Measurements from ENCODE around the gene CCNL1. TPM values are rescaled to one million over a fixed set of nuclear protein-coding genes. Genes with fewer than 3 reads are reported as not detected.
A peak's percentile ranks its signal among the peaks of the same experiment; 100 is the strongest.

The CCNL1 gene
- total RNA-seq, 1 experiment from 2014 or later: 291 TPM

- TF ChIP-seq CTCF (IDR thresholded peaks at IDR 0.05; ENCODE audit: unreplicated experiment): no peak
- H3K9me3 Mint-ChIP-seq (ENCODE audit: low read depth, unreplicated experiment): no peaks in the 10 kb centered on the region
- intact Hi-C loops (cut with micrococcal nuclease; ENCODE audit: unreplicated experiment): loop anchor here (10.0 kb wide), 3 partner anchors 228 to 828 kb away; no protein-coding TSS in a partner anchor
- no peak for DNase-seq
- no TSS peak for BruUV-seq (replicated peaks)
- no peaks in the 10 kb centered on the region for H3K27me3 Mint-ChIP-seq (ENCODE audit: unreplicated experiment)
- peaks cover 43% of the 10 kb centered on the region for H3K36me3 Mint-ChIP-seq (ENCODE audit: insufficient read depth, unreplicated experiment)
- peak overlapping the region; percentile 96 for H3K27ac Mint-ChIP-seq (ENCODE audit: unreplicated experiment)
- peaks cover 89% of the 10 kb centered on the region for H3K4me1 Mint-ChIP-seq (ENCODE audit: low read depth, unreplicated experiment)
- H3K4me3 Mint-ChIP-seq (ENCODE audit: low read depth, unreplicated experiment): peak overlapping the region; percentile 56
- CTCF ChIA-PET: interaction anchor here (1.6 to 5.6 kb wide), 2 partner anchors 44 to 459 kb away, joined by 5 to 49 read pairs; no protein-coding TSS in a partner anchor
Observed at GRCh38 chr3:157132341-157132740, 27.6 kb downstream of the CCNL1 start.

- Mint-ChIP-seq H3K9me3 (ENCODE audit: low read depth, unreplicated experiment) (no peaks in the 10 kb centered on the region), H3K27ac (ENCODE audit: unreplicated experiment) (peak overlapping the region; percentile 96), H3K27me3 (ENCODE audit: unreplicated experiment) (no peaks in the 10 kb centered on the region), H3K36me3 (ENCODE audit: insufficient read depth, unreplicated experiment) (peaks cover 44% of the 10 kb centered on the region), H3K4me3 (ENCODE audit: low read depth, unreplicated experiment) (peak overlapping the region; percentile 56), H3K4me1 (ENCODE audit: low read depth, unreplicated experiment) (peaks cover 89% of the 10 kb centered on the region)
- no peak for TF ChIP-seq CTCF (IDR thresholded peaks at IDR 0.05; ENCODE audit: unreplicated experiment)
- CTCF ChIA-PET: interaction anchor here (0.6 to 5.6 kb wide), 8 partner anchors 11 to 981 kb away, joined by 3 to 49 read pairs (median 6); partner anchors contain the start of genes SSR3 and TIPARP
- DNase-seq: no peak
- BruUV-seq (replicated peaks): no TSS peak
- intact Hi-C loops (cut with micrococcal nuclease; ENCODE audit: unreplicated experiment): loop anchor here (2.0 to 10.0 kb wide), 4 partner anchors 227 to 827 kb away; no protein-coding TSS in a partner anchor
Observed at GRCh38 chr3:157131861-157132260, 28.1 kb downstream of the CCNL1 start.

GRCh38 chr3:157130467-157131251 is 29.3 kb downstream of the CCNL1 start:
- Mint-ChIP-seq H3K9me3 (ENCODE audit: low read depth, unreplicated experiment) (no peaks in the 10 kb centered on the region), H3K4me3 (ENCODE audit: low read depth, unreplicated experiment) (peak overlapping the region; percentile 56), H3K27ac (ENCODE audit: unreplicated experiment) (peak overlapping the region; percentile 96), H3K4me1 (ENCODE audit: low read depth, unreplicated experiment) (peaks cover 89% of the 10 kb centered on the region), H3K36me3 (ENCODE audit: insufficient read depth, unreplicated experiment) (peaks cover 44% of the 10 kb centered on the region), H3K27me3 (ENCODE audit: unreplicated experiment) (no peaks in the 10 kb centered on the region)
- peak; percentile 91 for TF ChIP-seq CTCF (IDR thresholded peaks at IDR 0.05; ENCODE audit: unreplicated experiment)
- DNase-seq: peak; percentile 97
- BruUV-seq (replicated peaks): no TSS peak
- CTCF ChIA-PET: interaction anchor here (0.6 to 5.6 kb wide), 13 partner anchors 8 to 596 kb away, joined by 3 to 49 read pairs (median 6); partner anchors contain the start of genes SSR3 and TIPARP
- intact Hi-C loops (cut with micrococcal nuclease; ENCODE audit: unreplicated experiment): loop anchor here (1.0 to 10.0 kb wide), 5 partner anchors 42 to 826 kb away; no protein-coding TSS in a partner anchor

- CTCF ChIA-PET: interaction anchor here (0.5 to 5.6 kb wide), 12 partner anchors 10 to 575 kb away, joined by 3 to 49 read pairs (median 4); partner anchors contain the start of genes SSR3 and TIPARP
- Mint-ChIP-seq H3K9me3 (ENCODE audit: low read depth, unreplicated experiment) (no peaks in the 10 kb centered on the region), H3K27ac (ENCODE audit: unreplicated experiment) (peak overlapping the region; percentile 96), H3K4me1 (ENCODE audit: low read depth, unreplicated experiment) (peaks cover 89% of the 10 kb centered on the region), H3K36me3 (ENCODE audit: insufficient read depth, unreplicated experiment) (peaks cover 46% of the 10 kb centered on the region), H3K27me3 (ENCODE audit: unreplicated experiment) (no peaks in the 10 kb centered on the region), H3K4me3 (ENCODE audit: low read depth, unreplicated experiment) (peak overlapping the region; percentile 56)
- intact Hi-C loops (cut with micrococcal nuclease; ENCODE audit: unreplicated experiment): loop anchor here (1.0 to 10.0 kb wide), 7 partner anchors 11 to 825 kb away; no protein-coding TSS in a partner anchor
- DNase-seq: peak; percentile 84
- TSS peak; percentile 74 for BruUV-seq (replicated peaks)
- no peak for TF ChIP-seq CTCF (IDR thresholded peaks at IDR 0.05; ENCODE audit: unreplicated experiment)
Observed at GRCh38 chr3:157129803-157130466, 30.0 kb downstream of the CCNL1 start.
